COR-L47 (cell line): ENCODE measurements around the gene PNPLA8.
A peak's percentile ranks its signal among the peaks of the same experiment; 100 is the strongest.
"Not testable (repeated sequence)": the region's sequence is repeated elsewhere in the genome, so short reads cannot be mapped to it uniquely, and the experiment has no call there.

Experiments used
- DNase-seq: peaks from one replicate; lab custom pipeline; 2025; lab: John Stamatoyannopoulos, UW

PNPLA8 gene, protein sequence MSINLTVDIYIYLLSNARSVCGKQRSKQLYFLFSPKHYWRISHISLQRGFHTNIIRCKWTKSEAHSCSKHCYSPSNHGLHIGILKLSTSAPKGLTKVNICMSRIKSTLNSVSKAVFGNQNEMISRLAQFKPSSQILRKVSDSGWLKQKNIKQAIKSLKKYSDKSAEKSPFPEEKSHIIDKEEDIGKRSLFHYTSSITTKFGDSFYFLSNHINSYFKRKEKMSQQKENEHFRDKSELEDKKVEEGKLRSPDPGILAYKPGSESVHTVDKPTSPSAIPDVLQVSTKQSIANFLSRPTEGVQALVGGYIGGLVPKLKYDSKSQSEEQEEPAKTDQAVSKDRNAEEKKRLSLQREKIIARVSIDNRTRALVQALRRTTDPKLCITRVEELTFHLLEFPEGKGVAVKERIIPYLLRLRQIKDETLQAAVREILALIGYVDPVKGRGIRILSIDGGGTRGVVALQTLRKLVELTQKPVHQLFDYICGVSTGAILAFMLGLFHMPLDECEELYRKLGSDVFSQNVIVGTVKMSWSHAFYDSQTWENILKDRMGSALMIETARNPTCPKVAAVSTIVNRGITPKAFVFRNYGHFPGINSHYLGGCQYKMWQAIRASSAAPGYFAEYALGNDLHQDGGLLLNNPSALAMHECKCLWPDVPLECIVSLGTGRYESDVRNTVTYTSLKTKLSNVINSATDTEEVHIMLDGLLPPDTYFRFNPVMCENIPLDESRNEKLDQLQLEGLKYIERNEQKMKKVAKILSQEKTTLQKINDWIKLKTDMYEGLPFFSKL

DNA sequence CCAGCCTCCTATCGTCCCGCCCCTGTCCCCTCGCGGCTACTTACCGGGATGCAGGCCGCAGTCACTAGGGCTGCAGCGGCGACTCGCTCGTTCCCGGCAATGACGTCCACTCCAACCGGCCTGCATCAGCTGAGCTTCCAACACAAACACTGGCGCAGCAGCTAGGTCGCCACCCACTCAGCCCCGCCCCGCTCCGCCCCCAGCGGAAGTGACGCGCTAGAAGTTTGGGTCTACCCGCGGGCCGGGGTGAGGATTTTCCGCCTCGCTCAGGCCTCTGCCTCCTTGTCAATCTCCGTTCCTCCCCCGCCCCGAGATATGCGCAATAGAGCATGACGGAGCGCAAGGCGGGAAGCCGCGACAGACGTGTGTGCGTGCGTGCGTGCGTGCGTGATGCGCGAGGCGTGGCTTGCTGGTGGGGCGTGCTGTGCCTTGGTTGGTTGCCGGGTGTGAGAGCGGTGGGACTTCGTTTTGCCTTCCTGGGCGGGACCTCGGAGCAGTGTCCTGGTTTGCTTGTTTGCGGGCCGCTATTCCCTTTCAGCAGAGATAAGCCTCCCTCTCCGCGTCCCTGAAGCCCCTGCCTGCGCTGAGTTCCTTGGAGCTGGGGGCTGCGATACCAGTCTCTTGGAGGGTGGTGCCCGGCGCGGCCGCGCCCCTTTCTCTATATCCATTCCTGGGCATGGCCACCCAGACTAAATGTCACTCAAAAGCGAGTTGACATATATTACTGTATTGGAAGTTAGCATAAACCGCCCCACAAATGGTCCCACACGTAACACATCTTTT lies at the start of gene PNPLA8:
TSS of gene PNPLA8 (minus strand) at position 151 of the 783 bp plus-strand sequence. CDS start 10,644 bp downstream, outside the sequence.
- peak; percentile 99 for DNase-seq

DNA sequence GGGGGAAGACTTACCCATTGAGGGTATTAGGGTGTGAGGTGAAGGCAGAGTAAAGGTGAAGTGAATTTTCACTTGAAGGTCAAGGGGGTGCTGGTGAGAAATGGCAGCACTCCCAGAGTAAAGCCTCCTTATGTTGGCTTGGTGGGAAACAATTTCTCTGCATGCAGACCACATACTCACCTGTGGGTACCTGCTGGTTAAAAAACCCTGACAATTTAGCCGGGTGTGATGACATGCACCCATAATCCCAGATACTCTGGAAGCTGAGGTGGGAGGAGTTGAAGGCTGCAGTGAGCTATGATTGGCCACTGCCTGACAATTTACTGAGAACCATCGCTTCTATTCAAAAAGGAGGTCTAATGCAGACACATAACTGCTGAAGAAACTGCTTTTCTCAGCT lies 49.2 kb upstream of the PNPLA8 start:
- DNase-seq: no peak

DNA sequence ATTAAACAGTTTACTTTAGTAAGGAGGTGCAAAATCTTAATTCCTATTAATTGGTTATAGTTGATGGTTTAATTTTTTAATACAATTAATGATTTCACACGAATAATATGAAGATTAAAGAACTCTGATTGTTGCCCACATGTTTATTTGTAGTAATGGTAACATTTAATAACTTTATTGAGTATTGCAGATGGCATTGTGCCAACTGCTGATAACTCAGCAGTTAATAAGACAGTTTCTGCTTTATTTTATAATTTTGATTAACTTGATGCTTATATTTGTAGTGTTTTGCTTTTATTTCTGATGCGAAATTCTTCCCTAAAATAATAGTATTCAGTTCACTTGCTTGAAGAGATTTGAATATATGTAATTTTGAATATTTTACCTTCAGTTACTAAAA lies 46.5 kb upstream of the PNPLA8 start:
- DNase-seq: no peak

DNA sequence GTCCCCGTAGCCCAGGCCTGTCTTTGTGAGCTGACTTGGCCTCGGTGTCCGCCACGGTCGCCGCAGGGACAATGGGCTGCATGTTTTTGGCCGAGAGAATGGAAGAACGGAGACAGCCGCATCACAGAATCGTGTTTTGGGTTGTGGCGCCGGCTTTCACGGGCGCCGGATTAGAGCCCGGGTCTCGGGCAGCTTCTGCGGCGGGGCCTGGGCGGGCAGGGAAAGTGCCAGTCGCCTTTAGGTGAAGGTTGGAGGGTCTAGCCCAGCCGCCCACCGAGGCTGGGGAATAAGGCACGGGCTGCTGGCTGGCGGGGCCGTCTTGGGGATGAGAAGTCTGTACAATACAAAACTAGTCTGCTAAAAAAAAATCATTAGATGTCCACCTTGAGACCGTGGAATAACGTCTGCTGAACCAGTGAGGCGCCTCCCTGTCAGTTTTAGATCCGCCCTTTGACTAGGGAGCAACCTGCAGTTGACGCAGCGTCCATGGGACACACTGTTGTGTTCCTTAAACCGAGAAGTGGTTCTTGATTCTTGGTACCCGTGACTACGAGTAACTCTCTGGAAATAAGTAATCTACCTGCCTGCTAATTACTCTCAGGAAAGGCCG lies 44.3 kb upstream of the PNPLA8 start:
- DNase-seq: peak; percentile 28

DNA sequence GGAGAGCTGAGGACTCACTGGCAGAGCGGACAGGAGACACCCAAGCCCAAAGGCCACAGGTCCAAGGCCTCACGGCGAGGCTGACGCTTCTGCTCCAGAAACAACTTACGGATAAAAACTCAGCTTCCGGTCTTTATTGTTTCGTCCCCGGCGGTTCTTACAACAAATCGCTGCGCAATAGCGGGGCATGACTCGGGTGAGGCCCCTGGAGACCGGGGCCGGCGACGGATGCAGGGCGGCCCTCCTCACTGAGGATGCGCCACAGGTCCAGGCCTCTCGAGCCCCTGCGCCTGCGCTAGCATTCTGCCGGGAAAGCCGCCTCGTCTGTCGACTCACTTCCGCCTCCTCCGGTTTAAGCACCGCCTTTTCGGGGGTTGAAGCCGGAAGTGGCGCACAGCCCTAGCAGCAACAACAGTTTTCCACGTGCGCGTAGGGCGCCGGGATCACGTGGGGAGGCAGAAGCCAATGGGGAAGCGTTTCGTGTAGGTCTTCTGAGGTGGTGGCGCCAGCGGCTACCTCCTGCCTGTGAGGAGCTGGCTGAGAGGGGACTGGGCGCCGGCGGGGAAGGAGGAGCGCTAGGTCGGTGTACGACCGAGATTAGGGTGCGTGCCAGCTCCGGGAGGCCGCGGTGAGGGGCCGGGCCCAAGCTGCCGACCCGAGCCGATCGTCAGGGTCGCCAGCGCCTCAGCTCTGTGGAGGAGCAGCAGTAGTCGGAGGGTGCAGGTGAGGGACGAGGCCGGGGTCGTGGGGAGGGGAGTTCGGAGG lies 43.6 kb upstream of the PNPLA8 start, which contains the start of the genes DNAJB9 and THAP5:
TSS of gene DNAJB9 (plus strand) at position 494 of the 765 bp plus-strand sequence. CDS start 1,853 bp downstream, outside the sequence.
TSS of gene THAP5 (minus strand) at position 326 of the 765 bp plus-strand sequence. CDS start at position 189, 137 bp downstream.
- DNase-seq: peak; percentile 100

DNA sequence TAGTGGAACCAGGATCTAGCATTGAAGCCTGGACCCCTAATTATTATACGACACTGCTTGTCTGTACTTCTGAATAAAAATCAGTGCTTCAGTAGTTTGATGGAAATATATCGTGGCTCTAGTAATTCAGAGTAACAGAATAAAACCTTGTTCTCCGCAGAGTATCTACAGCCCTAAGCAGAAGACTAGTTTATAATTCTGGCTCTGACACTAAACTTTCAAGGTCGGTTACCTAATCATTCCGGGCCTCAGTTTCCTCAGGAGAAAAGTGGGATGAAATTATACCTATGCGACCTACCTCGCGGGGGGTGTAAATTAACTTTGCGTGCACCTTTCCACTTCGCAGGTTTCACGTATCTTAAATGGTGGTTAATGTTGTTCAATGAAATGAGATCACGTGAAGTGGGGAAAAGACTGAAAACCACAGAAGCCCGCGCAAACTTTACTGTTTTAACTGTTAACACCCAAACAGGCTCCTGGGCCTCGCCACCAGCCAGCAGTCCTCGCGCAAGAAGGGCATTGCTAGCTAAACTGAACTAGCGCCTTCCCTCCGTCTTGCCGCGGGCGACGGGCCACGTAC lies 43.0 kb upstream of the PNPLA8 start:
- DNase-seq: peak; percentile 55

DNA sequence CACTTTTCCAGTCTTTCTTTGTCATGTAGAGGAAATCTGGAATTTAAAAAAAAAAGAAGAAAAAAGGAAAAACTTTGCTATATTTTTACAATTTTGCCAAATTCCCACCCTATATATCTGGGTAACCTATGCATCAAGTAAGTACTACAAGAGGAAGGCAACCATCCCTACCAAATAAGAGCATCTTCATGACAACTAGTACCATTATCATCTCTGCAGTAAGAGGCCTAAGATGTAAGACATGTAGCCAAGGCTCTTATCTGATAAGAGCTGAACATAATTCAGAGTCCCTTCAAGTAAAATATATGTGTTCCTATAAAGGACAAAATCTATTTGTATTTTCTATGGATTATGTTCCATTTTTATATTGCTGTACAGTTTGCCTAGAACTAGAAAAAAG lies 40.1 kb upstream of the PNPLA8 start:
- no peak for DNase-seq

DNA sequence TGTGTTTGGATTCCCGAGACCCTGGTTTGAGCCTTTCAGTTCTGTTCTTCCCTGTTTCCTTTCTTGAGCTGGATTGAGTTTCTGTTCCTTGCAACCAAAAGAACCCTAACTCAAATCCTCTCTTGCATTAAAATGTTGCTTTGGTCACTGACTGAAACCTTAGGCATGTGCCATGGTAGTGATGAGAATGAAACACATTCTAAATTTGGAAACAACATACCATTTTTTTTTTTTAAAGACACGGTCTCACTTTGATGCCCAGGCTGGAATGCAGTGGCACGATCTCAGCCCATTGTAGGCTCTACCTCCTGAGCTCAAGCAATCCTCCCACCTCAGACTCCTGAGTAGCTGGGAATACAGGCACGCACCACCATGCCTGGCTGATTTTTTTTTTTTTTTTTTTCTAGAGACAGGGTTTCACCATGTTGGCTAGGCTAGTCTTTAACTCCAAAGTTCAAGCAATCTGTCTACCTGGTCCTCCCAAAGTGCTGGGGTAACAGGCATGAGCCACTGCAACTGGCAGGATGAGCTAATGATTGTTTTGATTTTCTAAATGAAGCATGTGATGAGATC lies 35.2 kb upstream of the PNPLA8 start:
- no peak for DNase-seq

DNA sequence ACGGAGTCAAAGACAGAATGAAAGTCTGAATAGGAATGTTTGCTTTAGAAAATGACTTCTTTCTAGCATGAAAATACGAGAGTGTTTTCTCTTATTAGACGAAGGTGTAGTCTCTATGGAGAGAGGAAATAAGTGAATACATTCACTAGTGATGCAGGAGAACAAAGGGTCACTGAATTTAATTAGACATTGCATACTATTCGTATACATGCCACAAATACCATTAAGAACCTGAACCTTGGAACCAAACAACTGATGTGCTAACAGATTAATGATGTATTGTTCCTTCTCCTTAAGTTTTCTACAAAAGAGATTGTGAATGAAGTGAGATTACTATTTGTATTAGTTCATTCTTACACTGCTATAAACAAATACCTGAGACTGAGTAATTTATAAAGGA lies 33.3 kb upstream of the PNPLA8 start:
- no peak for DNase-seq

DNA sequence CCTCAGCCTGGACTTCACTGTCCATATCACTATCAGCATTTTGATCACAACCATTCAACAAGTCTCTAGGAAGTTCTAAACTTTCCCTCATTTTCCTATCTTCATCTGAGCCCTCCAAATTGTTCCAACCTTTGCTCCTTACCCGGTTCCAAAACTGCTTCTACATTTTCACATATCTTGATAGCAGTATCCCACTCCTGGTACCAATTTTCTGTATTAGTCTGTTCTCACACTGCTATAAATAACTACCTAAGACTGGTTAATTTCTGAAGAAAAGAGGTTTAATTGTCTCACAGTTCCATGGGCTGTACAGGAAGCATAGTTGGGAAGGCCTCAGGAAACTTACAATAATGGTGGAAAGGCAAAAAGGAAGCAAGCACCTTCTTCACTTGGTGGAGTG lies 31.7 kb upstream of the PNPLA8 start:
- DNase-seq: no peak

DNA sequence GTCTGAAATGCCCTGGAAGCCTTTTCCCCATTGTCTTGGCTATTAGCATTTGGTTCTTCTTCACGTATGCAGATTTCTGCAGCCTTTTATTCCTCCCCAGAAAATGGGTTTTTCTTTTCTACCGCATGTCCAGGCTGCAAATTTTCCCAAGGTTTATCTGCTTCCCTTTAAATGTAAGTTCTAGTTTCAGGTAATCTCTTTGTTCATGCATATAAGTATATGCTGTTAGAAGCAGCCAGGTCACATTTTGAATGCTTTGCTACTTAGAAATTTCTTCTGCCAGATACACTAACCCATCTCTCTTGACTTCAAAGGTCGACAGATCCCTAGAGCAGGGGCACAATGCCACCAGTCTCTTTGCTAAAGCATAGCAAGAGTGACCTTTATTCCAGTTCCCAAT lies 31.3 kb upstream of the PNPLA8 start:
- no peak for DNase-seq

DNA sequence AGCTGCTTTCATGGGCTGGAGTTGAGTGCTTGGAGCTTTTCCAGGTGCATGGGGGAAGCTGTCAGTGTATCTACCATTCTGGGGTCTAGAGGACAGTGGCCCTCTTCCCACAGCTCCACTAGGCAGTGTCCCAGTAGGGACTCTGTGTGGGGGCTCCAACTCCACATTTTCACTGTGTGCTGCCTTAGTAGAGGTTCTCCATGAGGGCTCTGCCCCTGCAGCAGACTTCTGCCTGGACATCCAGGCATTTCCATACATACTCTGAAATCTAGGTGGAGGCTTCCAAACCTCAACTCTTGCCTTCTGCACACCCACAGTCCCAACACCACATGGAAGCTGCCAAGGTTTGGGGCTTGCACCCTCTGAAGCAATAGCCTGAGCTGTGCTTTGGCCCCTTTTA lies 30.7 kb upstream of the PNPLA8 start:
- DNase-seq: not testable (repeated sequence)

DNA sequence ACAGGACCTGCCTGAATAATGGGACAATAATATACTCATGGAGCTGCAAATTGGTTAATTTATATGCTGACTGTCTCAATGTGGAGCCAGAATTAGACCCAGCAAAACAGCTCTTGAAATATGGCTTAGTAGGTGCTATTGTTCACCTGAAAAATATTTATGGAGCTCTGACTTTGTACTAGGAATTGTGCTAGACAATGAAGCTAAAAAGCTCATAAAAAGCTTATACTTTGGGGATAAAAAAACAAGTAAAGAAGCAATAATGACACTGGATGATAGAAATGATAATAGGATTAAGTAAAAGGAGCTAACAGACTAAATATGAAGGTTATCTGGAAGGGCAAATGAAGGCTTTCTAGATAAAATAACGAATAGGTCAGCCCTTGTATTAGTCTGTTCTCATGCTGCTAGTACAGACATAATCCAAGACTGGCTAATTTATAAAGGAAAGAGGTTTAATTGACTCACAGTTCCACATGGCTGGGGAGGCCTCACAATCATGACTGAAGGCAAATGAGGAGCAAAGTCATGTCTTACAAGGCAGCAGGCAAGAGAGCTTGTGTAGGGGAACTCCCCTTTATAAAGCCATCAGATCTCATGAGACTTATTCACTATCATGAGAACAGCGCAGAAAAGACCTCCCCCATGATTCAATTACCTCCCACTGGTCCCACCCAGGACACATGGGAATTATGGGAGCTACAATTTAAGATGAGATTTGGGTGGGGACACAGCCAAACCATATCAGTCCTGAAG lies 22.4 kb upstream of the PNPLA8 start:
- not testable (repeated sequence) for DNase-seq

DNA sequence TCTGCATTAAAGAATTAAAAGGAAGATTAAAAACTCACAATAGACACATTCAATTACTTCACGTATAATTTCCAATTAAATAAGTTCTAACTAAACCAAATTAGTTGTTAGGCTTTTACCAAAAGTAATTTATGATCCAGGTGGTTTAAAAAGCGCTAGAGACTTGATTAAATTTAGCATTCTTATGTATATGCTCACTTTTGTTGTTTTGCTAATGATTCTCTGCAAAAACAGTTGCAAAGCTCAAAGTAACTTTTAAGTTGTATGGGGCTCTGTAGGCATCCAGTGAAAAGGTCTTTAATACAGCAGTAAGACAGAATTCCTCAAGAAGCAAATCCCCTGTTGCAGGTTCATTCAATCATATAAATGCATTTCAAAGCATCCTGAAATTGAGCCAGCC lies 15.5 kb upstream of the PNPLA8 start:
- DNase-seq: no peak

DNA sequence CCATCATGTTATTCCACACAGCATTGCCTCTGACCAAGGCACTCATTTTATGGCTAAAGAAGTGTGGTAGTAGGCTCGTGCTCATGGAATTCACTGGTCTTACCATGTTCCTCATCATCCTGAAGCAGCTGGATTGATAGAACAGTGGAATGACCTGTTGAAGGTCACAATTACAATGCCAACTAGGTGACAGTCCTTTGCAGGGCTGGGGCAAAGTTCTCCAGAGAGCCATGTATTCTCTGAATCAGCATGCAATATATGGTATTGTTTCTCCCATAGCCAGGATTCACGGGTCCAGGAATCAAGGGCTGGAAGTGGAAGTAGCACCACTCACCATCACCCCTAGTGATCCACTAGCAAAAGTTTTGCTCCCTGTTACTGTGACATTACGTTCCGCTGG lies 12.8 kb upstream of the PNPLA8 start:
- not testable (repeated sequence) for DNase-seq

DNA sequence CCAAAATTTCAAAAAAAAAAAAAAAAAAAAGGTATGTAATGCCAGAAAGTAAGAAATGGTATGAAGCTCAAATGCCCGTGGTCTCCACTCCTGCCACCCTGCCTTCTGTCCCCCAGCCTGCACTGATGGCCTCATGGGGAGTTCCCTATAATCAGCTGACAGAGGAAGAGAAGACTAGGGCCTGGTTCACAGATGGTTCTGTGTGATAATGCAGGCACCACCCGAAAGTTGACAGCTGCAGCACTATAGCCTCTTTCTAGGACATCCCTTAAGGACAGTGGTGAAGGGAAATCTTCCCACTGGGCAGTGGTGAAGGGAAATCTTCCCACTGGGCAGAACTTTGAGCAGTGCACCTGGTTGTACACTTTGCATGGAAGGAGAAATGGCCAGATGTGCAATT lies 12.3 kb upstream of the PNPLA8 start:
- DNase-seq: not testable (repeated sequence)

DNA sequence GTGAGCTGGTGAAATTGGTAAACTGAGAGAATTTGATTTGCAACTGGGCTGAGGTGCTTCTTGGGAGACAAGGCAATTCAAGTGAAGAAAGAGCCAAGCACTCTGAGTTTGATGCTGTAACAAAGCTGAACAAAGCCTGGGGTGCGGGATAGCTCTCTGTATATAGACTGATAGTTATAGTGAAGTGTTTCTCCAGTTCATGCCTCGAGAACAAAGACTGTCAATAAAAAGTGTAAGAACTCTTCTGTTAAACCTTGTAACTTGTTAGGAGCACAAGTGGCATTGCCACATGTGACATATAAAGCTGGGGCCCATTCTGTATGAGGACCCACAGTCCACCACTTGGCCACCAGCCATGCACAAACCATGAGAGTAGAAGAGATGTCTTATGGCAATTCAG lies 11.3 kb upstream of the PNPLA8 start:
- DNase-seq: no peak

DNA sequence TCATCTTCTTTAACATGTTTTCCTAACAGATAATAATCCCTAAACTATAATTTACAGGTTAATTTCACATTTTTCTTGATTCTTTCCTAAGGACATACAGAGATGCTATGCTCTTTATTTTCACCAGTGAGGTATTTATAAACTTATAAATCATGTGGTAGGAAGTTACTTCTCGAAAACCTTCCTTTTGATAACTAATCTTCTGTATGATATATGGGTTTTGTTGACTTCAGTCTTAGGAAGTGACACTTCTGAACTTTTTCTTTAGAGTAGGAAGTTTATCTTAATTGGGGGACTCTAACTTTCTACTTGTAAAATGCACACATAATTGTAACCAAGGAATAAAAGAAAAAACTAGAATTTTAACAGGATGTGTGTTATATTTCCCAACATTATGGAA lies 9.8 kb upstream of the PNPLA8 start:
- no peak for DNase-seq

DNA sequence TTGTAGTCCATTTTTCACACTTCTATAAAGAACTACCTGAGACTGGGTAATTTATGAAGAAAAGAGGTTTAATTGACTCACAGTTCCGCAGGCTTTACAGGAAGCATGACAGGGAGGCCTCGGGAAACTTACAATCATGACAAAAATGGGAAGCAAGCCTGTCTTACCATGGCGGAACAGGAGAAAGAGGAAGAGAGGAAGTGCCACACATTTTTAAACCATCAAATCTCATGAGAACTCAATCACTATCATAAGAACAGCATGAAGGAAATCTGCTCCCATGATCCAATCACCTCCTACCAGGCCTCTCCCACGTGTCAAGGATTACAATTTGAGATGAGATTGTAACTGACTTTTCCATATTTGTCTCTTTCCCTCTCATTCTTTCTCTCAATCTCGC lies 9.3 kb upstream of the PNPLA8 start:
- DNase-seq: no peak

DNA sequence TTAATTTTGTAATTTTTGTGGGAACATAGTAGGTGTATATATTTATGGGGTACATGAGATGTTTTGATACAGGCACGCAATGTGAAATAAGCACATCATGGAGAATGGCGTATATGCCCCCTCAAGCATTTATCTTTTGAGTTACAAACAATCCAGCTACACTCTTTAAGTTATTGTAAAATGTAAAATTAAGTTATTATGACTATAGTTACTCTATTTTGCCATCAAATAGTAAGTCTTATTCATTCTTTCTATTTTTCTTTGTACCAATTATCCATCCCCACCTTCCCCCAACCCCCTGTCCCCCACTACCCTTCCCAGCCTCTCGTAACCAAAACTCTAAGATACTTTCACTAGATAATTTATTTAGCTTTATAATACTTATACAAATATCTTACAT lies 7.8 kb upstream of the PNPLA8 start:
- no peak for DNase-seq
